SK-N-SH treated with all-trans-retinoic acid at 6 μM for 48 hours (cell line): Measurements from ENCODE around the gene RASGRF2.

Experiments used
- ATAC-seq: fragments of 200-7000 bp; cut with Tn5 transposase; 3 replicates; pipeline ENCODE4 v1.9.1; 2020; ENCODE audit warnings: mild to moderate bottlenecking, moderate library complexity
- ARNTL ChIP-seq: fragments of 450-650 bp; formaldehyde crosslinking; IDR thresholded peaks from 2 replicates; pipeline ENCODE4 v1.5.0; 2020; ENCODE audit warnings: low read depth, mild to moderate bottlenecking, moderate library complexity, borderline replicate concordance
- CSDC2 ChIP-seq: fragments of 250-450 bp; sonication (Bioruptor Pico); IDR thresholded peaks from 2 replicates; pipeline ENCODE4 v1.5.0; 2020; ENCODE audit warnings: mild to moderate bottlenecking, moderate library complexity
- ESRRG ChIP-seq: fragments of 250-450 bp; sonication (Bioruptor Pico); IDR thresholded peaks from 2 replicates; pipeline ENCODE4 v1.6.1; 2021; ENCODE audit warnings: mild to moderate bottlenecking
- GLIS3 ChIP-seq: fragments of 250-450 bp; sonication (Bioruptor Pico); IDR thresholded peaks from 2 replicates; pipeline ENCODE4 v1.5.0; 2020; ENCODE audit warnings: mild to moderate bottlenecking, moderate library complexity
- ISL1 ChIP-seq: fragments of 250-450 bp; sonication (Bioruptor Pico); IDR thresholded peaks from 2 replicates; pipeline ENCODE4 v2.1.2; 2022; ENCODE audit warnings: mild to moderate bottlenecking, moderate library complexity
- OSR1 ChIP-seq: fragments of 250-450 bp; sonication (Bioruptor Pico); IDR thresholded peaks from 2 replicates; pipeline ENCODE4 v1.8.0; 2022; ENCODE audit warnings: moderate library complexity, mild to moderate bottlenecking, inconsistent platforms
- PPARA ChIP-seq: fragments of 250-450 bp; sonication (Bioruptor Pico); IDR thresholded peaks from 2 replicates; pipeline ENCODE4 v1.5.0; 2020; ENCODE audit warnings: mild to moderate bottlenecking, borderline replicate concordance
- RARB ChIP-seq: fragments of 250-450 bp; sonication (Bioruptor Pico); IDR thresholded peaks from 2 replicates; pipeline ENCODE4 v1.8.0; 2021; ENCODE audit warnings: mild to moderate bottlenecking, moderate library complexity
- SNAI2 ChIP-seq: fragments of 250-450 bp; sonication (Bioruptor Pico); IDR thresholded peaks from 2 replicates; pipeline ENCODE4 v1.5.0; 2020; ENCODE audit warnings: mild to moderate bottlenecking, moderate library complexity
- TCF4 ChIP-seq: fragments of 250-450 bp; sonication (Bioruptor Pico); IDR thresholded peaks from 2 replicates; pipeline ENCODE4 v1.8.0; 2021; ENCODE audit warnings: mild to moderate bottlenecking, moderate library complexity, borderline replicate concordance
- TOX ChIP-seq: fragments of 250-450 bp; sonication (Bioruptor Pico); IDR thresholded peaks from 2 replicates; pipeline ENCODE4 v1.8.0; 2021; ENCODE audit warnings: mild to moderate bottlenecking, moderate library complexity, borderline replicate concordance
- ZC3H10 ChIP-seq: fragments of 250-450 bp; sonication (Bioruptor Pico); IDR thresholded peaks from 2 replicates; pipeline ENCODE4 v1.5.1; 2021; ENCODE audit warnings: mild to moderate bottlenecking, moderate library complexity
- ZFP3 ChIP-seq: fragments of 250-450 bp; sonication (Bioruptor Pico); IDR thresholded peaks from 2 replicates; pipeline ENCODE4 v1.5.0; 2020; ENCODE audit warnings: mild to moderate bottlenecking, moderate library complexity
- ZFP30 ChIP-seq: fragments of 450-650 bp; formaldehyde crosslinking; IDR thresholded peaks from 2 replicates; pipeline ENCODE4 v1.5.0; 2022; ENCODE audit warnings: mild to moderate bottlenecking, moderate library complexity
- ZNF565 ChIP-seq: fragments of 450-650 bp; formaldehyde crosslinking; conservative IDR thresholded peaks from 2 replicates; pipeline ENCODE4 v1.5.0; 2020; ENCODE audit warnings: low read depth, mild to moderate bottlenecking, moderate library complexity
- ZNF70 ChIP-seq: fragments of 450-650 bp; formaldehyde crosslinking; IDR thresholded peaks from 2 replicates; pipeline ENCODE4 v1.5.0; 2020; ENCODE audit warnings: mild to moderate bottlenecking, moderate library complexity
- ZNF8 ChIP-seq: fragments of 450-650 bp; formaldehyde crosslinking; IDR thresholded peaks from 2 replicates; pipeline ENCODE4 v1.5.0; 2020; ENCODE audit warnings: mild to moderate bottlenecking, moderate library complexity
- TF ChIP-seq, protein P1 (sequence below): fragments of 250-450 bp; sonication (Bioruptor Pico); IDR thresholded peaks from 2 replicates; pipeline ENCODE4 v1.5.1; 2020; ENCODE audit warnings: low read depth, mild to moderate bottlenecking, moderate library complexity
- TF ChIP-seq, protein P2 (sequence below): fragments of 250-450 bp; sonication (Bioruptor Pico); IDR thresholded peaks from 2 replicates; pipeline ENCODE4 v1.5.0; 2020; ENCODE audit warnings: mild to moderate bottlenecking, moderate library complexity
- TF ChIP-seq, protein P3 (sequence below): fragments of 250-450 bp; sonication (Bioruptor Pico); IDR thresholded peaks from 2 replicates; pipeline ENCODE4 v1.8.0; 2020; ENCODE audit warnings: mild to moderate bottlenecking, moderate library complexity, borderline replicate concordance
- TF ChIP-seq, protein P4 (sequence below): fragments of 250-450 bp; sonication (Bioruptor Pico); IDR thresholded peaks from 2 replicates; pipeline ENCODE4 v1.5.1; 2021; ENCODE audit warnings: mild to moderate bottlenecking, moderate library complexity

Gene RASGRF2

DNA sequence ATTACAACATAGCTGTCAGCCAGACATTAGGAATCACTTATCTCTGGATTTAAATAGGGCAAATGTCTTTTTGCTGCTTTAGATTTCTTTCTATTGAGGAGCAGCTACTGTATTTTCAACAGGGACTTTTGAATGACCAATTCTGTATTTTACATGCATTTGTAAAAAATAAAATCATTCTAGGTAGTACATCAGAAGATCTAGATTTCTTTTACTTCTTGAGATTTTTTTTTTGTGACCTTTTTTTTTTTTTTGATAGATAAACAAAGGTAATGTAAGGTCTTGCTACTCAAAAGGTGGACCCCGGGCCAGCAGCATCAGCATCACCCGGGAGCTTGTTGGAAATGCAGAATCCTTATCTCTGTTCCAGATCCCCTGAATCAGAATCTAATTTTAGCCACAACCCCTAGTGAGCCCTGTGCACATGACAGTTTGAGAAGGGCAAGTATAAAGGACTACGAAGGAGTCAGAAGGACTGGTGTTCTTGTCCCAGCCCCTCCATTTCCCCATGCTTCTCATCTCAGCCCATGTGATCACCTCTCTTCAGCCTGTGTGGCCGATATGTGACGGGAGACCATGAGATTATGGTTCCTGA lies 235.3 kb downstream of the RASGRF2 start:
- no peak for TF ChIP-seq ZNF8
- TF ChIP-seq ZNF565 (CRISPR knock-in tag), result no peak
- TF ChIP-seq, all 23 proteins: peak for 0
- ATAC-seq, result peak; percentile 46

DNA sequence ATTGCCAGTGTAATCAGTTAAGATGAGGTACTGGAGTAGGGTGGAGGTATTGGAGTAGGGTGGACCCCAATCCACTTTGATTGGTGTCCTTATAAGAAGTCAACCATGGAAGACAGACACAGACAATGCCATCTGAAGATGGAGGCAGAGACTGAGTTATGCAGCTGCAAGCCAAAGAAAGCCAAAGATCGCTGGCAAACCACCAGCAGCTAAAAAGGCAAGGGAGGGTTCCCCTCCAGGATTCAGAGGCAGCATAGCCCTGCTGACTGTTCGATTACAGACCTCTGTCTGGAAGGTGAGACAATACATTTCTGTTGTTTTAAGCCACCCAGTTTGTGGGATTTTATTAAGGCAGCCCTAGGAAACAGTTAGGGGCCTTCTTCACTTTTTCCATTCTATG lies 242.5 kb downstream of the RASGRF2 start:
- TF ChIP-seq ESRRG (no peak), ARNTL (CRISPR knock-in tag) (no peak), GLIS3 (CRISPR knock-in tag) (no peak), SNAI2 (CRISPR knock-in tag) (no peak), TOX (CRISPR knock-in tag) (no peak), ZNF70 (CRISPR knock-in tag) (no peak), ISL1 (CRISPR knock-in tag) (no peak), OSR1 (no peak)
- TF ChIP-seq, protein P1, sequence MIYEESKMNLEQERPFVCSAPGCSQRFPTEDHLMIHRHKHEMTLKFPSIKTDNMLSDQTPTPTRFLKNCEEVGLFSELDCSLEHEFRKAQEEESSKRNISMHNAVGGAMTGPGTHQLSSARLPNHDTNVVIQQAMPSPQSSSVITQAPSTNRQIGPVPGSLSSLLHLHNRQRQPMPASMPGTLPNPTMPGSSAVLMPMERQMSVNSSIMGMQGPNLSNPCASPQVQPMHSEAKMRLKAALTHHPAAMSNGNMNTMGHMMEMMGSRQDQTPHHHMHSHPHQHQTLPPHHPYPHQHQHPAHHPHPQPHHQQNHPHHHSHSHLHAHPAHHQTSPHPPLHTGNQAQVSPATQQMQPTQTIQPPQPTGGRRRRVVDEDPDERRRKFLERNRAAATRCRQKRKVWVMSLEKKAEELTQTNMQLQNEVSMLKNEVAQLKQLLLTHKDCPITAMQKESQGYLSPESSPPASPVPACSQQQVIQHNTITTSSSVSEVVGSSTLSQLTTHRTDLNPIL, result no peak
- TF ChIP-seq, protein P2, sequence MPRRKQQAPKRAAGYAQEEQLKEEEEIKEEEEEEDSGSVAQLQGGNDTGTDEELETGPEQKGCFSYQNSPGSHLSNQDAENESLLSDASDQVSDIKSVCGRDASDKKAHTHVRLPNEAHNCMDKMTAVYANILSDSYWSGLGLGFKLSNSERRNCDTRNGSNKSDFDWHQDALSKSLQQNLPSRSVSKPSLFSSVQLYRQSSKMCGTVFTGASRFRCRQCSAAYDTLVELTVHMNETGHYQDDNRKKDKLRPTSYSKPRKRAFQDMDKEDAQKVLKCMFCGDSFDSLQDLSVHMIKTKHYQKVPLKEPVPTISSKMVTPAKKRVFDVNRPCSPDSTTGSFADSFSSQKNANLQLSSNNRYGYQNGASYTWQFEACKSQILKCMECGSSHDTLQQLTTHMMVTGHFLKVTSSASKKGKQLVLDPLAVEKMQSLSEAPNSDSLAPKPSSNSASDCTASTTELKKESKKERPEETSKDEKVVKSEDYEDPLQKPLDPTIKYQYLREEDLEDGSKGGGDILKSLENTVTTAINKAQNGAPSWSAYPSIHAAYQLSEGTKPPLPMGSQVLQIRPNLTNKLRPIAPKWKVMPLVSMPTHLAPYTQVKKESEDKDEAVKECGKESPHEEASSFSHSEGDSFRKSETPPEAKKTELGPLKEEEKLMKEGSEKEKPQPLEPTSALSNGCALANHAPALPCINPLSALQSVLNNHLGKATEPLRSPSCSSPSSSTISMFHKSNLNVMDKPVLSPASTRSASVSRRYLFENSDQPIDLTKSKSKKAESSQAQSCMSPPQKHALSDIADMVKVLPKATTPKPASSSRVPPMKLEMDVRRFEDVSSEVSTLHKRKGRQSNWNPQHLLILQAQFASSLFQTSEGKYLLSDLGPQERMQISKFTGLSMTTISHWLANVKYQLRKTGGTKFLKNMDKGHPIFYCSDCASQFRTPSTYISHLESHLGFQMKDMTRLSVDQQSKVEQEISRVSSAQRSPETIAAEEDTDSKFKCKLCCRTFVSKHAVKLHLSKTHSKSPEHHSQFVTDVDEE (CRISPR knock-in tag), result no peak
- TF ChIP-seq, protein P3, sequence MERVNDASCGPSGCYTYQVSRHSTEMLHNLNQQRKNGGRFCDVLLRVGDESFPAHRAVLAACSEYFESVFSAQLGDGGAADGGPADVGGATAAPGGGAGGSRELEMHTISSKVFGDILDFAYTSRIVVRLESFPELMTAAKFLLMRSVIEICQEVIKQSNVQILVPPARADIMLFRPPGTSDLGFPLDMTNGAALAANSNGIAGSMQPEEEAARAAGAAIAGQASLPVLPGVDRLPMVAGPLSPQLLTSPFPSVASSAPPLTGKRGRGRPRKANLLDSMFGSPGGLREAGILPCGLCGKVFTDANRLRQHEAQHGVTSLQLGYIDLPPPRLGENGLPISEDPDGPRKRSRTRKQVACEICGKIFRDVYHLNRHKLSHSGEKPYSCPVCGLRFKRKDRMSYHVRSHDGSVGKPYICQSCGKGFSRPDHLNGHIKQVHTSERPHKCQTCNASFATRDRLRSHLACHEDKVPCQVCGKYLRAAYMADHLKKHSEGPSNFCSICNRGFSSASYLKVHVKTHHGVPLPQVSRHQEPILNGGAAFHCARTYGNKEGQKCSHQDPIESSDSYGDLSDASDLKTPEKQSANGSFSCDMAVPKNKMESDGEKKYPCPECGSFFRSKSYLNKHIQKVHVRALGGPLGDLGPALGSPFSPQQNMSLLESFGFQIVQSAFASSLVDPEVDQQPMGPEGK (CRISPR knock-in tag), result no peak

DNA sequence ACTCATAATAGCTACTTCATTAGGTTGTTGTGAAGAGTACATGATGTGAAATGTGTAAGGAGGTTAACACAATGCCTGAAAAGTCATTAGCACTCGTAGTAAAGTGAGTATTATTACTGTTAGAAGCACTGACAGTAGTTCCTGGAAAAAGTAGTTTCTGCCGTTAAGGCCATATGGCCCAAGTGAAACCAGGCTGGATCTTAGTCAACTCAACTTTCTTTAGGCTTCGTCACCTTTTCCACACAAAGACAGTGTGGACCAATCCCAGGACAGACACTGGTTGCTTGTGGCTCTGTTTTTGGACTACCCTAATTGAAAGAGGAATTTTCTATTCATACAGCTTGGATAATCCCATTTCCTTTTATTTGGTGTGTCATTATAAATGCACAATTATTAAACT lies 243.6 kb downstream of the RASGRF2 start:
- ATAC-seq, result no peak
- no peak for TF ChIP-seq TCF4
- no peak for TF ChIP-seq ZC3H10 (CRISPR knock-in tag)
- TF ChIP-seq ZNF70 (CRISPR knock-in tag), result no peak
- TF ChIP-seq, protein P2 (CRISPR knock-in tag), result no peak
- TF ChIP-seq GLIS3 (CRISPR knock-in tag), result no peak
- no peak for TF ChIP-seq ZFP3 (CRISPR knock-in tag)

More for the DNA sequence above, 242.5 kb downstream of the RASGRF2 start:
- no peak for ATAC-seq

DNA sequence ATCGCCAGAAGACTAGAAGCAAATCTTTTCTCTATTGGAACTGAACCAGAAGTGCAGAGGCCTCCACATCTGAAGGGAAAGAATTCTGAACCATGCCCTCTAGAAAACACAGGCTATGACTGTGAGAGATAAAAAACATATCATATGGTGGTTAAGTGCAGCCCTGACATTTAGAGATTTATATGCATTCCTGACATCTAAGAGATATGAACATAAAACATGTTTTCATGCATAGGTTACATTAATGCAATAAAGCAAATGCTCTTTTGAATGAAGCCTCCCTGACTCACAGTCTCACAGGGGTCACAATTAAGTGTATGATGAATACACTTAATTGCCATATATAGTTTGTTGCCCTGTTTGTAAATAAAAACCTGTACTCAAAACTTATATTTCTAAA lies 244.0 kb downstream of the RASGRF2 start:
- no peak for TF ChIP-seq ZNF565 (CRISPR knock-in tag)
- 0 out of 2 replicates have a peak, but pooled peaks have one; percentile 28 for TF ChIP-seq GLIS3 (CRISPR knock-in tag)
- TF ChIP-seq ISL1 (CRISPR knock-in tag), result peak; percentile 90
- TF ChIP-seq, all 23 proteins: peak for 2
- no peak for ATAC-seq

DNA sequence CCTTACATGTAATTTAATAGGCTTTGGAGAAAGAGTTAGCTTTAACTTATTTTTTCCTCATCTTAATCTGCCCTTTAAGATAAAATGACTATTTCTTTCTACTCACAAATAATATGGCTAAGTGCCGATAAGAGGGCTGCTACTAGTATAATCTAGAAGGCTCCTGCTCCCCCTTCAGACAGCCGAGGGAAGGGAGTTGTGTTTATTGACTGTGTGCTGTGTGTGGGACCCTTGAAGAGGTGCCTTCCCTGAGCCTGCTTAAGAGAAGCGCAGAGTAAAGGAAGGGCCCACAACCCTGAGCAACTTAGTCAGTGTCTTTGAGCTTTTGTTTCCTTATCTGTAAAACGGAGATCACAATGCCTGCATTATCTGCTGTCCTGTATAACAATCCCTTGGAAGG lies 244.9 kb downstream of the RASGRF2 start:
- ATAC-seq, result no peak
- TF ChIP-seq, protein P4, sequence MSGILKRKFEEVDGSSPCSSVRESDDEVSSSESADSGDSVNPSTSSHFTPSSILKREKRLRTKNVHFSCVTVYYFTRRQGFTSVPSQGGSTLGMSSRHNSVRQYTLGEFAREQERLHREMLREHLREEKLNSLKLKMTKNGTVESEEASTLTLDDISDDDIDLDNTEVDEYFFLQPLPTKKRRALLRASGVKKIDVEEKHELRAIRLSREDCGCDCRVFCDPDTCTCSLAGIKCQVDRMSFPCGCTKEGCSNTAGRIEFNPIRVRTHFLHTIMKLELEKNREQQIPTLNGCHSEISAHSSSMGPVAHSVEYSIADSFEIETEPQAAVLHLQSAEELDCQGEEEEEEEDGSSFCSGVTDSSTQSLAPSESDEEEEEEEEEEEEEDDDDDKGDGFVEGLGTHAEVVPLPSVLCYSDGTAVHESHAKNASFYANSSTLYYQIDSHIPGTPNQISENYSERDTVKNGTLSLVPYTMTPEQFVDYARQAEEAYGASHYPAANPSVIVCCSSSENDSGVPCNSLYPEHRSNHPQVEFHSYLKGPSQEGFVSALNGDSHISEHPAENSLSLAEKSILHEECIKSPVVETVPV (CRISPR knock-in tag), result no peak
- TF ChIP-seq, protein P2 (CRISPR knock-in tag), result no peak
- TF ChIP-seq PPARA (CRISPR knock-in tag) (no peak), TOX (CRISPR knock-in tag) (no peak), ZFP3 (CRISPR knock-in tag) (no peak), TCF4 (no peak), ZFP30 (CRISPR knock-in tag) (no peak), ZNF565 (CRISPR knock-in tag) (no peak), SNAI2 (CRISPR knock-in tag) (no peak), ESRRG (no peak), CSDC2 (CRISPR knock-in tag) (no peak), ZC3H10 (CRISPR knock-in tag) (no peak), RARB (no peak), ZNF8 (no peak)
